GM18519 (cell line): Measurements from ENCODE around the gene CFAP20.
"Not testable (repeated sequence)": the region's sequence is repeated elsewhere in the genome, so short reads cannot be mapped to it uniquely, and the experiment has no call there.

Source experiments
- ATAC-seq: cut with Tn5 transposase; IDR thresholded peaks from one replicate; pipeline ENCODE4 v1.9.1; 2021; ENCODE audit warnings: mild to moderate bottlenecking, moderate library complexity; ENCODE audit not compliant: unreplicated experiment, low FRiP score

The CFAP20 gene

DNA sequence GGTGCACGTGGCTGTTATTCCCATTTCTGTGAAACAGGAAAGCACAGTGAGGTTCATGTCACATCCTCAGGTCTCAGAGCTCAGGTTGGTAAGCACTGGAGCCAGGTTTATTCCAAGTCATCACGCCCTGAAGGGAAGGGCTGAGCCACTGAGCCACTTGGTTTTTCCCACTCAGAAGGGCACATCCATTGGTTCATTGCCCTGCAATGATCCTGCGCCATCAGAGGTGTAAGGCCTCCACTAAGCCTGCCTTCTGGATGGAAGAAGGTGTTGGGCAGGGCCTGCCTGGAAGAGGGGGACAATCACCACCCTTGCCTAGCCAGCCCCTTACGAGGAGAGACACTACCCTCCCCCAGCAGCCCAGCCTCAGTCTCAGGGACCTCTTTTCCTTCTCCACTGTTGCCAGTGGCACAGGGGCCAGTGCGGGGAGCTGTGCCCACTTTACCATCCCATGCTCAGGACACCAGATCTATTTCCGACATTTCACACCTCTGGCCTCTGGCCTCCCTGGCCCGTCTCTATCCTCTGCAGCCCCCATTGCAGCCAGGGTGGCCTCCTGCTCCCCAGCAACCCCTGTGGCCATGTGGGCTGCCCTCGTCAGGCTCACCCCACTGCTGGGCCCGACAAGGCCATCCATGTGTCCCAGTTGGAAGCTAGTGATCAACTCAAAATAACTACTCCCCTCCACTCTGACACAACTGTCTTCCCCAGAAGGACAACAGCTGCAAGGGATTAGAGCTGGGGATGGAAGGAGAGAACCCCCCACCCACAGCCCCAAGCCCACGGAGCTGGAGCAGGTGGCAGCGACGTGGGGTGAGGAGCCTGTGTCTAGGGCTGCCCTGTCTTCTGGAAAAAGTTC, 29.9 kb downstream of the CFAP20 start:
- ATAC-seq: no peak

DNA sequence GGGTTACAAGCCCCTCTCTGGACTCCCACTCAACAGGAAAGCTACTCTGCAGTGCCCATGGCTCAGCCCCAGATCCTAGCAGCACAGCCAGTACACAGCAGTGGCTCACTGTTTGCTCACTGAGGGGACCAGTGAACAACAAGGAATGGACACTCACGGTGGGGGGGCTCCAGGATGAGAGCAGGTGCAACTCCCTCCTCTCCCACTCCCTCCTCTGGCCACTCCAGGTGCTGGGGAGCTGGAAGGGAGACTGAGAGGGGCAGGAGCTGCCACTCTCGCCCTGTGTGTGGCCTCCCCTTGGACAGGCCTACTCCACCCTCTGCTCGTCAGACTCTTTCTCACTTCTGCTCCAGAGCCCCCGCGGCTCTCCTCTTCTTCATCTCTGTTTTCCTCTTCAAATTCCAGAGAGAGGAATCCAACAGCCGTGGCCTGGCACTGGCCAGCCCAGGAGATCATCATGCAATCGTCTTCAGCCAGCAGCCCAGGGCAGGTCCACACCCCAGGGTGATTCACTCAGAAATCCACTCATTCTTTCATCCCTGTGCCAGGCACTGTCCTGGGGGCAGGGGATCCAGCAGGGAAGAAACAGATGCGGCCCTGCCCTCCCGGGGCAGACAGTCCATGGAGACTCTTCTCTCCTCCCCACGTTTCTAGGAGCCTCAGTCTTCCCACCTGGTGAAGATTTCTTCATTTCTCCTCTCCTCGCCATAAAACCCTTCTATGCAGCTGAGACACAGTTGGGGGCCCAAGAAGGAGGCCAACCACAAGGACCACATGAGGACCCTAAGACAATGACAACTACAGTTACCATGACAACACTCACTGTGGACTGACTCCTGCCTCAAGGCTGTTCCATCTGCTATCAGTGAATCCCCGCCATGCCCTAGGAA, 30.7 kb downstream of the CFAP20 start:
- ATAC-seq: no peak

GRCh38 chr16:58096249-58096648, 32.9 kb downstream of the CFAP20 start:
- no peak for ATAC-seq

GRCh38 chr16:58095575-58095960, 33.6 kb downstream of the CFAP20 start:
- ATAC-seq: not testable (repeated sequence)

DNA sequence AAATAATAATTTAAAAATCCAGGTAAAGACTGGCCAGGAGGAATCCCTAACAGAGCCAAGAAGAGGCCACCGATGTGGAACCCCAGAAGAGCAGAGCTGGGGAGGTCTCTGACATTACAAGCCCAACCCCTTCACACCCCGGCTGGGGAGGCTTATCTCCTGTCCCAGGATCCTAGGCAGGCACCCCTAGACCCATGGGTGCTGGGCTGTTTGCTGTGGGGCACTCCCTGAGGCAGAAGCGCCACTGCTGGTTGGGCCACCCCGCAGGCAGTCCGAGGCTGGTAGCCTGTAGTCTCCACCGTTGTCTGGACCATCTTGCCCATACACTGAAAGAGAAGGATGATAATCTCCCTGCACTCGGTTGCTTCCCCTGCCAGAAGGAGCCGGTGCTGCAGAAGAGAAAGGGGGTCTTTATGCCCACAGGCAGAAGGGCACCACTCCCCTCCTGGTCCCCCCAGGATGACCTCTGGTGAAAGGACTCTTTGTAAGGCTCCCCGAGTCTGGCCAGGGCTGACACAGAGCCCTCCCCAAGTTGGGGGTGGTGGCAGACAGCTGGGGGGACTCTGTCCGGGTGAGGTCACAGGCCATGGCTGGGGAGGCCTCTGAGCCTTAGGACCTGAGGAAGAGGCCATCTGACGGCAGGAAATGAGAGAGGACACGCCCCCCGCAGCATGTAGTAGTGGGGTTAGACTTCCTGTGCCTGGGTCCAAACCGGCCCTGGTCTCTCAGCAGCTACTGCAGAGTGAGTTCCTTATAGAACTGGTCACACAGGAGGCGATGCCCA, 34.2 kb downstream of the CFAP20 start:
- ATAC-seq: no peak

DNA sequence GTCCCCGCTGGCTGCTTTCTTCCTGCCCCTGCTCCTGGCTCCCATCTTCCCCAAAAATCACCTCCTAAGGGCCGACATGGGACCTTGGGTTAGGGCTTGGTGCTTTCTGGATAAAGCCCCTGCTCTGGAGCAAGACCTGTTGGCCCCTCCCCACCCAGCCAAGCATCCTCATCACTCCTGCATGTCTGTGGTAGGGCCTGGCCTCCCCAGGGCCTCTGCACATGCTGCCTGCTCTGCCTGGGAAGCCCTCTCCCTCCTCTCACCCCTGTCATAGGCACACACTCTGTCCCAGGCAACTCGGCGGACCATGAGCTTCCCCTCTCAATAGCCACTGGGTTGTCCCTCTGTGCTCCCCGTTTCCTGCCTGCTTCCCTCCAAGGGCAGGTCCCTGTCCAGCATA, 35.2 kb downstream of the CFAP20 start:
- ATAC-seq: no peak

DNA sequence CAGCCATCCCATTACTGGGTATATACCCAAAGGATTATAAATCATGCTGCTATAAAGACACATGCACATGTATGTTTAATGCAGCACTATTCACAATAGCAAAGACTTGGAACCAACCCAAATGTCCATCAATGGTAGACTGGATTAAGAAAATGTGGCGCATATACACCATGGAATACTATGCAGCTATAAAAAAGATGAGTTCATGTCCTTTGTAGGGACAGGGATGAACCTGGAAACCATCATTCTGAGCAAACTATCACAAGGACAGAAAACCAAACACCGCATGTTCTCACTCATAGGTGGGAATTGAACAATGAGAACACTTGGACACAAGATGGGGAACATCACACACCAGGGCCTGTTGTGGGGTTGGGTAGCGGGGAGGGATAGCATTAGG, 38.8 kb downstream of the CFAP20 start:
- ATAC-seq: not testable (repeated sequence)

GRCh38 chr16:58088091-58088490, 41.1 kb downstream of the CFAP20 start:
- ATAC-seq: no peak

DNA sequence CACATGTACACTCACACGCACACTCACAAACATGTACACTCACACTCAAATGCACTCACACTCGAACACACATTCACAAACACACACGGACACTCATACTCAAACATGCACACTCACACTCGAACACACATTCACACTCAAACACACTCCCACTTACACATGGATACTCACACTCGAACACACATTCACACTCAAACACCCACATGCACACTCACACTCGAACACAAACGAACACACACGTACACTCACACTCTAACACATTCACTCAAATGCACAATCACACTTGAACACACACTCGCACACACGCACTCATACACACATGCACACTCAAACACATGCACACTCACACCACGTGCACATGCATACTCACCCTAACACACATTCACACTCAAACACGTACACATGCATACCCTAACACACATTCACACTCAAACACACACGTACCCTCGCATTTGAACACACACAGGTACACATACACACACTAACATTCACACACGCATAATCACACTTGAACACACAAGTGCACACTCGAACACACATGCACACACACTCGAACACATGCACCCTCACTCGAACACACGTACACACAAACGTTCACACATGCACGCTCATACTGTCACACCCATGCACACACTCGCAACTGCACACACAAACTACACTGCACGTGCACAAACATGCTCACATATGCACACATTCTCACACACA, 41.8 kb downstream of the CFAP20 start:
- ATAC-seq: no peak

DNA sequence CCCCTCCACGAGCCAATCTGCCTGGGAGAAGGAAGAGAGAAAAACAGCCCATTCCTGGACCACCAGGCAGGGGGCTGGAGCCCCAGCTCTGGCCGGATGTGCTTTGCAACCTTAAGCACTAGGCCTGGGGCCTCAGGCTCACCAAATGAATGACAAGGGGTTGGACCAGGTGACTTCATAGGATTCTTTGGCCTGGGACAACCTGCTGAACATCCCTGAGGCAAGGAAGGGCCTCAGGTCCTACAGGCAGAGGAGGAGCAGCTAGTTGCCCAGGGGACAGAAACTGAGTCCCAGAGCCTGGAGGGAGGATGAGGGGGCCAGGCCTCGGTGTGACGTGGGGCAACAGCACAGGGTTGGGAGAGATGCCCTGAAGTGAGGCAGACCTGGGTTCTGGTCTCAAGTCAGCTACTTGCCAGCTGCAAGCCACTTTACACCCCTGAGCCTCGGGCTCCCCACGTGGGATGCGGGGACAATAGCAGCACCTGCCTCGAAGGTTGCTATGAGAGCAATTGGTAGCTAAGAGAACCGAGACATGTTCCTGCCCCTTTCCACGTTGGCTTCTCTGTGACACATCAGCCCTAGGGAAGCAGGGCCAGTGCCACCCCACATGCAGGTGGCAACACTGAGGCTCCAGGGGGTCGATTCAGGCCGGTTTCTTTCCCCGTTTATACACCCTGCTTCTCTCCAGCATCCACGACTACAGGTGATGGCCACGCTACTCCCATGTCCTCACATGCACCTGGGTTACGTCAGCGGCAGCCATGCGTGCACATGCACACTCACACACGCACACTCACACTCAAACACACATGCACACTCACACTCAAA, 42.6 kb downstream of the CFAP20 start:
- no peak for ATAC-seq

GRCh38 chr16:58085584-58086251, 43.5 kb downstream of the CFAP20 start:
- ATAC-seq: no peak

GRCh38 chr16:58085171-58085570, 44.0 kb downstream of the CFAP20 start:
- no peak for ATAC-seq

GRCh38 chr16:58084635-58085034, 44.5 kb downstream of the CFAP20 start:
- ATAC-seq: no peak

DNA sequence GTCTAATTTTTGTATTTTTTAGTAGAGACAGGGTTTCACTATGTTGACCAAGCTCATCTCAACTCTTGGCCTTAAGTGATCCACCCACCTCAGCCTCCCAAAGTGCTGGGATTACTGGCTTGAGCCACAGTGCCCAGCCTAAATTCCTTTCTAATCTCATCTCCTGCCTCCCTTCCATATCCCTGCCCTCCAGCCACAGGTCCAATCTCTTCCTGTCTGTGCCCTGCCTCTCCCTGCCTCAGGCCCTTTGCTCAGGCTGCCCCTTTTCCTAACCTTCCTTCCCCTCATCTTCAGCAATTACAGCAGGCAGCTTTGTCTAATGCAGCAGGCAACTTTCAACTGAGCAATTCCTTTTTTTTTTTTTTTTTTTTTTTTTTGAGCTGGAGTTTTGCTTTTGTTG, 46.8 kb downstream of the CFAP20 start:
- no peak for ATAC-seq

DNA sequence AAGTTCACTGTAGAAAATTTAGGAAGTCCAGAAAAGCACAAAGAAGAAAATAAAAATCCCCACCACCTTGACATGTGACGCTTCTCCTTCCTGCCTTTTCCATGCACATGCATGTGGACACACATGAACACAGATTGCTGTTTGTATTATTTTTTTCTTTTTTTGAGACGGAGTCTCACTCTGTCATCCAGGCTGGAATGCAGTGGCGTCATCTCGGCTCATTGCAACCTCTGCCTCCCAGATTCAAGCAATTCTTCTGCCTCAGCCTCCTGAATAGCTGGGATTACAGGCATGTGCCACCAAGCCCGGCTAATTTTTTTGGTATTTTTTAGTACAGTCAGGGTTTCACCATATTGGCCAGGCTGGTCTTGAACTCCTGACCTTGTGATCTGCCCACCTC, 48.5 kb downstream of the CFAP20 start:
- not testable (repeated sequence) for ATAC-seq

DNA sequence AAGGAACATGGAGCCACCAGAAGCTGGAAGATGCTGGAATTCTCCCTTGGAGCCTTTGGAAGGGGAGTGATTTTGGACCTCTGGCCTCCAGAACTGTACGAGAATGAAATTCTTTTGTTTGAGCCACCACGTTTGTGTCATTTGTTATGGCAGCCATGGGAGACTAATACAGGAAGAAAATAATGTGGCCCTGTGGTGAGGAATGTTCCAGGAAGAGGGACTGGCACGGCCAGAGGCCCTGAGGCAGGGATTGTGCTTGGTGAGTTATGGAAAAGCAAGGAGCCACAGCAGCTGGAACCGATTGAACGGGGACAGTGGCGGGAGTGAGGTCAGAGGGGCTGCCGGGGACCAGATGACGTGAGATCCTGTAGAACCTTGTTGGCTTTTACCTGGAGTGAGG, 51.4 kb downstream of the CFAP20 start:
- no peak for ATAC-seq

DNA sequence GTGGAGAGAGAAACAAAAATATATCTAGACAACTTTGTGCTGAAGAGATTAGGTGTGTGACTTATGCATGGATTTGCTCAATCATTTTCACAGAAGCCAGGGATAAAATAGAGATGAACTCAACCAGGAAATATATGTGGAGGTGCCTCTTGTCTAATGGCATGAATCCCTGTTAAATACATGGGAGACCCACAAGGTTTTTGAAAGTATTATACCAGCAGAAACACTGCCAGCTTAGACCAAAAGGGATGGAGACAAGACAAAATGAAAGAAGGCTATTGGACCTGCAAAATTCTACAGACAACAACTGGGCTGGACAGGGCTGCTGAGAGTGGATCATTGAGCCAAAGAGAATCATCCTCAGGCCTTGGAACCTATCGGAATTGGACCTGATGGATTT, 52.7 kb downstream of the CFAP20 start:
- no peak for ATAC-seq

GRCh38 chr16:58074657-58075056, 54.5 kb downstream of the CFAP20 start:
- ATAC-seq: no peak

DNA sequence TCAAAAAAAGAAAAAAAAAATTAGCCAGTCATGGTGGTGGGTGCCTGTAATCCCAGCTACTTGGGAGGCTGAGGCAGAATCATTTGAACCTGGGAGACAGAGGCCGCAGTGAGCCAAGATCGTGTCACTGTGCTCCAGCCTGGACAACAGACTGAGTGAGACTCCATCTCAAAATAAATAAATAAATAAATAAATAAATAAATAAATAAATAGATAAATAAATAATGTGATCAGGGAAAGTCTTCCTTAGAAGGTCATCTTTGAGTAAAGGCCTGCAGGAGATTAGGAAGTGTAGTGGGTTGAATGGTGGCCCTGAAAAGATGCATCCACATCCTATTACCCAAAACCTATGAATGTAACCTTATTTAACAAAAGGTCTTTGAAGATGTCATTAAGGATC, 56.1 kb downstream of the CFAP20 start:
- ATAC-seq: not testable (repeated sequence)
